K562 (cell line): ENCODE data around the gene MED22. TPM values are rescaled to one million over a fixed set of nuclear protein-coding genes. Genes with fewer than 3 reads are reported as not detected.

ENCODE experiments used
- ATAC-seq: fragments of 200-7000 bp; cut with Tn5 transposase; 3 replicates; pipeline ENCODE4 v1.9.1; 2020; ENCODE audit warnings: moderate library complexity
- BruUV-seq: library from RNA; stranded (reverse); fragments of 400-500 nt; replicated peaks from 2 replicates; lab custom pipeline; 2021; lab: Mats Ljungman, UMichigan
- CTCF ChIA-PET: fragments of 300-600 bp; formaldehyde crosslinking; extraction: SDS; loops from one replicate; lab custom pipeline; 2021; ENCODE audit warnings: low intra/inter-chr PET ratio; lab: Yijun Ruan, JAX
- POLR2A ChIA-PET: fragments of 300-600, 350-650 bp; sonication (Branson Sonifier 250); formaldehyde crosslinking; extraction: SDS; loops from one replicate; lab custom pipeline; 2021; ENCODE audit warnings: antibody characterized with exemption, inconsistent platforms; lab: Yijun Ruan, JAX
- DNase-seq, 4 experiments: peaks; one replicate each; pipeline versions ENCODE4 v3.0.0 to v3.0.0-alpha.2; 2011 to 2018; ENCODE audit warnings: low spot score in 3 of 4, mixed read lengths in 3 of 4; ENCODE audit errors: extremely low read depth in 1 of 4
- FAIRE-seq: peaks from 2 replicates; lab custom pipeline; 2011; peaks lifted over from hg19 to GRCh38; lab: Jason Lieb, UNC
- H2AFZ ChIP-seq: 2 replicates; pipeline ENCODE4 v1.6.0; 2011; ENCODE audit warnings: low read depth, low read length, control low read depth, inconsistent platforms
- H3K27ac ChIP-seq: fragments of 200-600 bp; 3 replicates; pipeline ENCODE4 v1.8.0; 2011; ENCODE audit warnings: low read depth, mild to moderate bottlenecking, control low read depth, inconsistent platforms, low read length, moderate library complexity, mixed read lengths; ENCODE audit errors: extremely low read depth
- H3K27me3 ChIP-seq, 2 experiments: fragments of 300-600 bp in 1 of 2; 2 replicates in 1 of 2; 3 replicates in 1 of 2; pipeline versions ENCODE4 v1.6.0 to v1.8.0; 2011; ENCODE audit warnings: inconsistent platforms in 2 of 2, low read length in 2 of 2, mild to moderate bottlenecking in 1 of 2, mixed read lengths in 1 of 2, moderate library complexity in 1 of 2; ENCODE audit not compliant: control insufficient read depth in 2 of 2, insufficient read depth in 2 of 2
- H3K36me3 ChIP-seq: fragments of 300-600 bp; 3 replicates; pipeline ENCODE4 v1.8.0; 2011; ENCODE audit warnings: mild to moderate bottlenecking, low read length, inconsistent platforms; ENCODE audit not compliant: control insufficient read depth, insufficient read depth
- H3K4me1 ChIP-seq, 2 experiments: fragments of 200-600 bp in 1 of 2; replicated peaks in 1 of 2; 2 replicates in 1 of 2; 3 replicates in 1 of 2; pipeline versions ENCODE4 v1.5.1 to v1.8.0; 2011; ENCODE audit warnings: inconsistent platforms in 2 of 2, low read length in 2 of 2, mild to moderate bottlenecking in 1 of 2, mixed read lengths in 1 of 2, moderate library complexity in 1 of 2; ENCODE audit not compliant: control insufficient read depth in 2 of 2, insufficient read depth in 2 of 2
- H3K4me2 ChIP-seq: 2 replicates; pipeline ENCODE4 v1.6.1; 2011; ENCODE audit warnings: low read length, control low read depth, inconsistent platforms, mixed read lengths; ENCODE audit not compliant: insufficient read depth
- H3K4me3 ChIP-seq: fragments of 200-600 bp; sonication (generic), shearing (Covaris generic); 2 replicates; pipeline ENCODE4 v1.5.1; 2016; ENCODE audit warnings: control low read depth, inconsistent platforms
- H3K79me2 ChIP-seq: fragments of 200-600 bp; 3 replicates; pipeline ENCODE4 v1.8.0; 2011; ENCODE audit warnings: low read length, inconsistent platforms; ENCODE audit not compliant: control insufficient read depth, insufficient read depth
- H3K9ac ChIP-seq, 2 experiments: 2 replicates each; pipeline versions ENCODE4 v1.6.0 to v1.6.1; 2011; ENCODE audit warnings: low read depth in 2 of 2, low read length in 2 of 2, control low read depth in 1 of 2, inconsistent platforms in 1 of 2, mild to moderate bottlenecking in 1 of 2, mixed read lengths in 1 of 2; ENCODE audit not compliant: insufficient read depth in 1 of 2
- H3K9me1 ChIP-seq: one replicate; pipeline ENCODE4 v1.6.0; 2011; ENCODE audit warnings: inconsistent platforms, mild to moderate bottlenecking, low read length, moderate library complexity; ENCODE audit not compliant: control insufficient read depth, insufficient read depth
- H3K9me3 ChIP-seq: replicated peaks from 2 replicates; pipeline ENCODE4 v1.5.1; 2011; ENCODE audit warnings: low read depth, low read length, inconsistent platforms; ENCODE audit not compliant: control insufficient read depth, insufficient read depth
- H4K20me1 ChIP-seq: replicated peaks from 2 replicates; pipeline ENCODE4 v1.6.1; 2011; ENCODE audit warnings: low read length, inconsistent platforms, mixed read lengths; ENCODE audit not compliant: control insufficient read depth, insufficient read depth
- CBX2 ChIP-seq: fragments of 200-600 bp; sonication (generic); IDR thresholded peaks from one replicate; pipeline ENCODE4 v1.6.1; 2012; ENCODE audit warnings: mild to moderate bottlenecking, low read length, inconsistent platforms; ENCODE audit not compliant: insufficient read depth, poor library complexity, severe bottlenecking
- HCFC1 ChIP-seq: IDR thresholded peaks from 2 replicates; pipeline ENCODE4 v1.6.1; 2012; ENCODE audit warnings: low read depth, low read length, improper control_type of control experiment
- HMGXB4 ChIP-seq: sonication (generic); formaldehyde crosslinking; IDR thresholded peaks from 2 replicates; pipeline ENCODE4 v1.8.1; 2023; ENCODE audit warnings: mild to moderate bottlenecking, missing genetic modification reagents
- NFIC ChIP-seq: fragments of 450-650 bp; IDR thresholded peaks from 2 replicates; pipeline ENCODE4 v1.6.1; 2017; ENCODE audit warnings: mild to moderate bottlenecking, inconsistent platforms
- NFIX ChIP-seq: fragments of 250-450 bp; sonication (Bioruptor Pico); IDR thresholded peaks from 2 replicates; pipeline ENCODE4 v1.4.0; 2020; ENCODE audit warnings: low read depth, mild to moderate bottlenecking, moderate library complexity
- PHB2 ChIP-seq: fragments of 450-650 bp; IDR thresholded peaks from 2 replicates; pipeline ENCODE4 v1.6.1; 2017; ENCODE audit warnings: low read depth
- SREBF2 ChIP-seq: sonication (generic); formaldehyde crosslinking; IDR thresholded peaks from 2 replicates; pipeline ENCODE4 v1.4.0; 2020; ENCODE audit warnings: mild to moderate bottlenecking, missing genetic modification reagents
- ZBTB49 ChIP-seq: sonication (generic); formaldehyde crosslinking; IDR thresholded peaks from 2 replicates; pipeline ENCODE4 v1.8.0; 2022; ENCODE audit warnings: missing genetic modification reagents, mild to moderate bottlenecking, borderline replicate concordance
- ZNF24 ChIP-seq: fragments of 450-650 bp; IDR thresholded peaks from 2 replicates; pipeline ENCODE4 v1.6.1; 2016
- ZNF282 ChIP-seq: sonication (generic); formaldehyde crosslinking; IDR thresholded peaks from 2 replicates; pipeline ENCODE4 v1.8.1; 2023; ENCODE audit warnings: missing genetic modification reagents
- ZNF668 ChIP-seq: fragments of 250-450 bp; sonication (Bioruptor Pico); IDR thresholded peaks from 2 replicates; pipeline ENCODE4 v1.8.0; 2022; ENCODE audit warnings: mild to moderate bottlenecking, inconsistent platforms
- WGBS: fragments of 100-300 bp; shearing (Covaris generic); methylation state at CpG from one replicate; pipeline ENCODE4 v1.1.6; 2016; ENCODE audit warnings: low coverage, mixed read lengths; ENCODE audit not compliant: insufficient coverage; ENCODE audit errors: missing lambda C conversion rate; 5-methylcytosine and 5-hydroxymethylcytosine counted together
- in situ Hi-C: fragments of 300-500 bp; cut with MboI; formaldehyde crosslinking; loops from 4 replicates; pipeline ENCODE4 v1.15.0; 2018; ENCODE audit warnings: inconsistent platforms, mixed read lengths
- intact Hi-C: fragments of 100-400 bp; cut with micrococcal nuclease; formaldehyde crosslinking; loops from 2 replicates; pipeline ENCODE4 v1.14.2; 2022
- polyA plus RNA-seq, 8 experiments: library from polyadenylated mRNA; depleted of rRNA in 4 of 8; stranded (reverse) in 5 of 8; unstranded in 3 of 8; fragments of >200 nt; fragmentation: Nextera tagmentation in 2 of 8; fragmentation: Illumina TruSeq in 1 of 8; extraction: Ambion mirVana in 2 of 8; extraction: Trizol in 1 of 8; gene quantifications; 2 replicates each; pipeline versions ENCODE4 v1.2.1 to v1.2.3, GENCODE V29; 2011 to 2014; ENCODE audit warnings: inconsistent platforms in 1 of 8, missing spikeins in 1 of 8
- total RNA-seq, 7 experiments: library from RNA; depleted of rRNA in 6 of 7; stranded (reverse); fragments of >200 nt in 6 of 7; fragmentation: Illumina TruSeq in 2 of 7; extraction: Trizol in 2 of 7; gene quantifications; 2 replicates each; pipeline versions ENCODE4 v1.2.1 to v1.2.3, GENCODE V29; 2011 to 2021; ENCODE audit warnings: low replicate concordance in 1 of 7
- TF ChIP-seq, protein P1 (sequence below): fragments of 450-650 bp; IDR thresholded peaks from 2 replicates; pipeline ENCODE4 v1.6.1; 2018; ENCODE audit not compliant: partially characterized antibody

The MED22 gene
- total and polyA plus RNA-seq, 9 of the 15 experiments (the other 6 are each of a cell fraction or from before 2014, with no cell fraction given), result 0.73 to 35.6 (median 22.3) TPM

DNA sequence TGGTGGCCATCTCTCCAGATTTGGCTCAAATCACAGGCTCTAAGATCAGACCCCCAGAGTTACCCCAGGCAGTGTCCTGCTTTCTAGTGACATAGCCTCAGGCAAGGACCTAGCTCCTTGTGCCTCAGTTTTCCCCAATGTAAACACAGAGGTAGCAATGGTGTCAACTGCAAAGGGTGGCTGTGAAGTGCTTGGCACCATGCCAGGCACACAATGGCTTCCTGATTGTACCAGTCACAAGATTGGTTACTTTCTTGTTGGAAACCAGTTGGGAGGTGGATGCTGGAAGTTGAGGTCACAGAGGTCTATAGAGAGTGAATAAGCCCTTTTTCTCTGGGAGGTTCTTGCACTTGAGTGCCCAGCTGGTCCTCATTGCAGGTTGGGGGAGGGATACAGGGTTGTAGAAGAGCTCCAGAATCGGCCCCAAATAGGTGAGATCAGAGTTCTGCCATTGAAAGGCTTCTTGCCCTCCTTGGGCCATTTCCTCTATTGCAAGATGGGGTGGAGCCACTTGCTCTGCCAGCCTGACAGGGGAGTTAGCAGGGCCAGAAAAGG lies 30.6 kb upstream of the MED22 start:
- no peak for FAIRE-seq
- no peak for TF ChIP-seq ZNF282 (CRISPR knock-in tag)
- TF ChIP-seq CBX2, result no peak
- TF ChIP-seq HMGXB4 (CRISPR knock-in tag), result no peak
- no peak for TF ChIP-seq ZNF668 (CRISPR knock-in tag)
- no peak for TF ChIP-seq SREBF2 (CRISPR knock-in tag)
- no peak for TF ChIP-seq PHB2
- peak; percentile 97 for TF ChIP-seq NFIC
- TF ChIP-seq NFIX, result peak; percentile 91
- TF ChIP-seq, protein P1, sequence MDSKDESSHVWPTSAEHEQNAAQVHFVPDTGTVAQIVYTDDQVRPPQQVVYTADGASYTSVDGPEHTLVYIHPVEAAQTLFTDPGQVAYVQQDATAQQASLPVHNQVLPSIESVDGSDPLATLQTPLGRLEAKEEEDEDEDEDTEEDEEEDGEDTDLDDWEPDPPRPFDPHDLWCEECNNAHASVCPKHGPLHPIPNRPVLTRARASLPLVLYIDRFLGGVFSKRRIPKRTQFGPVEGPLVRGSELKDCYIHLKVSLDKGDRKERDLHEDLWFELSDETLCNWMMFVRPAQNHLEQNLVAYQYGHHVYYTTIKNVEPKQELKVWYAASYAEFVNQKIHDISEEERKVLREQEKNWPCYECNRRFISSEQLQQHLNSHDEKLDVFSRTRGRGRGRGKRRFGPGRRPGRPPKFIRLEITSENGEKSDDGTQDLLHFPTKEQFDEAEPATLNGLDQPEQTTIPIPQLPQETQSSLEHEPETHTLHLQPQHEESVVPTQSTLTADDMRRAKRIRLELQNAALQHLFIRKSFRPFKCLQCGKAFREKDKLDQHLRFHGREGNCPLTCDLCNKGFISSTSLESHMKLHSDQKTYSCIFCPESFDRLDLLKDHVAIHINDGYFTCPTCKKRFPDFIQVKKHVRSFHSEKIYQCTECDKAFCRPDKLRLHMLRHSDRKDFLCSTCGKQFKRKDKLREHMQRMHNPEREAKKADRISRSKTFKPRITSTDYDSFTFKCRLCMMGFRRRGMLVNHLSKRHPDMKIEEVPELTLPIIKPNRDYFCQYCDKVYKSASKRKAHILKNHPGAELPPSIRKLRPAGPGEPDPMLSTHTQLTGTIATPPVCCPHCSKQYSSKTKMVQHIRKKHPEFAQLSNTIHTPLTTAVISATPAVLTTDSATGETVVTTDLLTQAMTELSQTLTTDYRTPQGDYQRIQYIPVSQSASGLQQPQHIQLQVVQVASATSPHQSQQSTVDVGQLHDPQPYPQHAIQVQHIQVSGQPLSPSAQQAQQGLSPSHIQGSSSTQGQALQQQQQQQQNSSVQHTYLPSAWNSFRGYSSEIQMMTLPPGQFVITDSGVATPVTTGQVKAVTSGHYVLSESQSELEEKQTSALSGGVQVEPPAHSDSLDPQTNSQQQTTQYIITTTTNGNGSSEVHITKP, result no peak
- TF ChIP-seq ZNF24, result no peak
- TF ChIP-seq ZBTB49, result no peak
- no peak for TF ChIP-seq HCFC1

More for the DNA sequence above, 30.6 kb upstream of the MED22 start:
- no TSS peak for BruUV-seq
- Histone ChIP-seq H3K4me2 (no peak overlapping the region), H3K27ac (no peak overlapping the region), H3K79me2 (peaks cover 32% of the 10 kb centered on the region), H3K9me1 (no peaks in the 10 kb centered on the region), H3K36me3 (peaks cover 6% of the 10 kb centered on the region; the same call in 1 of the 3 replicates), H3K4me1 (peaks cover 18 to 29% of the 10 kb centered on the region in 2 experiments; a peak in 4 of 5 replicates), H3K9me3 (peaks cover 5% of the 10 kb centered on the region), H3K4me3 (no peak overlapping the region), H3K9ac (peak overlapping the region in 1 of 2 experiments; percentile 19; a peak in 1 of 4 replicates), H4K20me1 (peaks cover 6% of the 10 kb centered on the region; the same call in 1 of the 2 replicates), H2AFZ (no peak overlapping the region), H3K27me3 (no peaks in the 10 kb centered on the region; a peak in 1 of 5 replicates)
- in situ Hi-C loops, result no loop called here
- 27% methylated on average over 1 of the region's 1 CpG for whole genome bisulfite sequencing
- POLR2A ChIA-PET, result interaction anchor here (0.6 to 8.3 kb wide), 8 partner anchors 8 to 73 kb away, joined by 3 to 81 read pairs (median 6); partner anchors contain the start of genes MED22 and RPL7A
- ATAC-seq (no peak), DNase-seq (no peak)
- intact Hi-C loops, result no loop called here
- CTCF ChIA-PET, result no interaction called here
